Measurements from ENCODE around the gene SUPT3H. TPM values are rescaled to one million over a fixed set of nuclear protein-coding genes. Genes with fewer than 3 reads are reported as not detected.

The SUPT3H gene
- total and polyA plus RNA-seq, 2 of the 8 experiments (the other 6 are each of a cell fraction or from before 2014, with no cell fraction given), result 18.8 to 23.0 TPM

DNA sequence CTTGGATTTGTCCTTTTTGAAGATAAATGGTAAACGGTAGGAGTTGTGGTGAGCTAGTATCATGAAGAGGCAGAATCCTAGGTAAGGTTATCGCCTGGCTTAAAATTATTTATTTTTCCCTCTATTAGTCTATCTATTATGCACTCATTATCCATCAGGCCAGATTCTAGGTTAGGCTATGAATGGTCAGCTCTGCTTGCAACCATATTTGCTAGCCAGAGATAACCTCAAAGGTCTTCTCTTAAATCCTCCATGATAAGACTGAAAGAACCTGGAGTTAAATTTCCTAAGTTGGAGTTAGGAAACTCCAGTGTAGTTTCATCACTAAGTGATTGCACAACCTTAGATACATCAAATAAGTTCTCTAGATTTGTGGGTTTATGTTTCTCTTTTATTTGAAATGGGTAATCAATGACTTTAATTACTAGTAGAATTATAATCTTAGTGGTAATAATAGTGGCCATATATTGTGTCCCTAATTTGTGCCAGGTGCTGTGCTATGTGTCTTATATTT is 351.7 kb downstream of the SUPT3H start:
- Histone ChIP-seq H3K9ac (replicated peaks in 1 of 4; ENCODE audit: extremely low read depth in 1 of 4, low read depth in 3 of 4, low read length in 3 of 4) (no peak overlapping the region), H3K27ac (ENCODE audit: low read depth, low read length) (no peak overlapping the region), H2BK120ac (replicated peaks; ENCODE audit: low read depth, low read length) (no peak overlapping the region), H3K9me3 (ENCODE audit: insufficient read depth in 2 of 2, low read depth in 1 of 2, low read length in 1 of 2) (no peaks in the 10 kb centered on the region), H3K4ac (replicated peaks; ENCODE audit: insufficient read length, low read depth, low read length) (no peak overlapping the region), H4K20me1 (replicated peaks in 1 of 2; ENCODE audit: control insufficient read depth in 1 of 2, insufficient read depth in 2 of 2, low read length in 2 of 2) (no peaks in the 10 kb centered on the region), H3K14ac (ENCODE audit: insufficient read length) (no peak overlapping the region), H3K23ac (ENCODE audit: insufficient read length) (no peak overlapping the region), H3K36me3 (ENCODE audit: control insufficient read depth in 2 of 4, insufficient read depth in 4 of 4, low read length in 3 of 4) (no peaks in the 10 kb centered on the region), H3K79me2 (ENCODE audit: control insufficient read depth in 1 of 2, insufficient read depth in 2 of 2, low read length in 2 of 2) (no peaks in the 10 kb centered on the region), H3K4me1 (replicated peaks in 1 of 4; ENCODE audit: control insufficient read depth in 3 of 4, insufficient read depth in 4 of 4, low read length in 3 of 4) (no peaks in the 10 kb centered on the region), H2BK12ac (ENCODE audit: low read depth, low read length) (no peak overlapping the region), H4K8ac (ENCODE audit: extremely low read depth, insufficient read depth, low read length) (no peak overlapping the region), H3K27me3 (replicated peaks in 1 of 4; ENCODE audit: control insufficient read depth in 3 of 4, extremely low read depth in 1 of 4, insufficient read depth in 3 of 4, low read length in 3 of 4) (no peaks in the 10 kb centered on the region), H3K4me2 (ENCODE audit: insufficient read depth in 1 of 2, low read depth in 2 of 2, low read length in 2 of 2) (no peak overlapping the region), H2AK5ac (ENCODE audit: low read depth, low read length) (no peak overlapping the region), H3K79me1 (ENCODE audit: low read depth, low read length) (no peaks in the 10 kb centered on the region), H4K91ac (replicated peaks; ENCODE audit: insufficient read length, low read length) (no peak overlapping the region), H2BK20ac (ENCODE audit: low read length) (no peak overlapping the region), H3K4me3 (ENCODE audit: extremely low read depth in 1 of 4, insufficient read depth in 2 of 4, low read depth in 3 of 4, low read length in 4 of 4) (no peak overlapping the region), H4K5ac (ENCODE audit: insufficient read length, low read depth, low read length) (no peak overlapping the region), H2BK15ac (ENCODE audit: low read length) (no peak overlapping the region), H2AFZ (ENCODE audit: low read length) (no peak overlapping the region), H3K56ac (replicated peaks; ENCODE audit: insufficient read length, low read depth, low read length) (no peak overlapping the region), H3K23me2 (ENCODE audit: low read depth, low read length) (no peaks in the 10 kb centered on the region), H3K18ac (ENCODE audit: extremely low read depth, low read length) (no peak overlapping the region), H2BK5ac (ENCODE audit: low read depth, low read length) (no peak overlapping the region)
- FAIRE-seq, result no peak
- 98% methylated on average over 2 of the region's 2 CpGs; no CpG with 5 or more reads in 1 of the 2 experiments for WGBS, 2 experiments (ENCODE audit: extremely low coverage in 1 of 2, insufficient coverage in 1 of 2, insufficient read length in 1 of 2, insufficient replicate concordance in 2 of 2, low coverage in 1 of 2, low lambda C conversion rate in 2 of 2, missing lambda C conversion rate in 1 of 2)
- no peak for DNase-seq (ENCODE audit: low read depth in 1 of 2, low spot score in 2 of 2)
- POLR2A ChIA-PET (ENCODE audit: partially characterized antibody), result interaction anchor here (0.6 to 0.7 kb wide), 2 partner anchors 90 to 471 kb away, joined by 3 to 4 read pairs; no protein-coding TSS in a partner anchor
- CTCF ChIA-PET (ENCODE audit: partially characterized antibody), result interaction anchor here (0.7 kb wide), 1 partner anchor 394 kb away, joined by 4 read pairs; no protein-coding TSS in a partner anchor
- TF ChIP-seq TEAD4 (IDR thresholded peaks at IDR 0.05; ENCODE audit: low read depth, low read length), result no peak
- TF ChIP-seq KDM4A (IDR thresholded peaks at IDR 0.05; ENCODE audit: low read depth, low read length, severe bottlenecking), result no peak
- TF ChIP-seq SUZ12 (IDR thresholded peaks at IDR 0.05; ENCODE audit: low read length), result no peak
